Measurements from ENCODE around the gene TMA7. TPM values are rescaled to one million over a fixed set of nuclear protein-coding genes. Genes with fewer than 3 reads are reported as not detected.
A peak's percentile ranks its signal among the peaks of the same experiment; 100 is the strongest.

Gene TMA7
- total RNA-seq, 4 donors from 2014 or later: 122 to 281 (median 190) TPM

DNA sequence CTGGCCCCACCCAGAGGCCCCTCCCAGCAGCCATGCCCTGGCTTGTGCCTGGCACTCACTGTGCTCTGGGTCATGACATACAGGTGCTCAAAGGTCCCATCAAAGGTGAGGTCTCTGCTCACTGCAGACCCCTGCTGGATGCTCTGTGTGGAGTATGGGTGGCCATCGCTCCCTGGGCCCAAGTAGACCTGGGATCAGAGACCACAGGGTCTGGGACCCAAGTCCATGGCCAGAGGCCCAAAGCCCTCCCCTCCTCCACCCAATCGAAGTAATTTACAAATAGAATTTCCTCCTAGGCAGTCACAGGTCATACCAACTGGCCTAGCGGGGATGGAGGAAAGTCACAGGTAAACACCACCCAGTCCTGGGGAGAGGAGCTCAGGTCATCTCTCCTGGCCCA lies 17.8 kb upstream of the TMA7 start:
- Histone ChIP-seq H3K4me3 (no peak overlapping the region), H3K27me3 (no peaks in the 10 kb centered on the region), H3K27ac (no peak overlapping the region), H3K4me1 (peaks cover 56% of the 10 kb centered on the region), H3K9me3 (no peaks in the 10 kb centered on the region), H3K36me3 (peaks cover 63% of the 10 kb centered on the region)
- no peak for DNase-seq (ENCODE audit: low spot score in 2 of 2)
- TF ChIP-seq, protein P1, sequence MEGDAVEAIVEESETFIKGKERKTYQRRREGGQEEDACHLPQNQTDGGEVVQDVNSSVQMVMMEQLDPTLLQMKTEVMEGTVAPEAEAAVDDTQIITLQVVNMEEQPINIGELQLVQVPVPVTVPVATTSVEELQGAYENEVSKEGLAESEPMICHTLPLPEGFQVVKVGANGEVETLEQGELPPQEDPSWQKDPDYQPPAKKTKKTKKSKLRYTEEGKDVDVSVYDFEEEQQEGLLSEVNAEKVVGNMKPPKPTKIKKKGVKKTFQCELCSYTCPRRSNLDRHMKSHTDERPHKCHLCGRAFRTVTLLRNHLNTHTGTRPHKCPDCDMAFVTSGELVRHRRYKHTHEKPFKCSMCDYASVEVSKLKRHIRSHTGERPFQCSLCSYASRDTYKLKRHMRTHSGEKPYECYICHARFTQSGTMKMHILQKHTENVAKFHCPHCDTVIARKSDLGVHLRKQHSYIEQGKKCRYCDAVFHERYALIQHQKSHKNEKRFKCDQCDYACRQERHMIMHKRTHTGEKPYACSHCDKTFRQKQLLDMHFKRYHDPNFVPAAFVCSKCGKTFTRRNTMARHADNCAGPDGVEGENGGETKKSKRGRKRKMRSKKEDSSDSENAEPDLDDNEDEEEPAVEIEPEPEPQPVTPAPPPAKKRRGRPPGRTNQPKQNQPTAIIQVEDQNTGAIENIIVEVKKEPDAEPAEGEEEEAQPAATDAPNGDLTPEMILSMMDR (IDR thresholded peaks at IDR 0.05): no peak
- no peak for TF ChIP-seq POLR2A (IDR thresholded peaks at IDR 0.05)
- TF ChIP-seq POLR2AphosphoS5 (IDR thresholded peaks at IDR 0.05): no peak
- TF ChIP-seq EP300 (IDR thresholded peaks at IDR 0.05): no peak
- WGBS: 80% methylated on average over 2 of the region's 3 CpGs

DNA sequence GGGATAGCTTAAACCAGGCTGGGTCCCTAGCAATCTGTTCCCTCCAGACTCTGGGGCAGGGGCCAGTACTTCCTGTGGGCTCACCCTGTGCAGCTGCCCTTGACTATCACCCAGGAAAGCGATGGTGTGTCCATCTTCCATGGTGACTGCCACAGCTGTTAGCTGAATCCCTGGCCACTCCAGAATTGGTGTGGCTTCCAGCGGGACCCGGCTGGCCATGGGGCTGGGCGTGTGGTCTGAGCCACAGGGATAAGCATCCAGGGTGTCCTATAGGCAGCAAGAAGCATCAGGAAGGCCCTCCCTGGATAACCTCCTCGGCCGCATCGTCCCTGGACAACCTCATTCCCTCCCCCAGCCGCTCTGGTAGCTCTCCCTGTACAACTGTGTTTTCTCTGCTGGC lies 17.4 kb upstream of the TMA7 start:
- Histone ChIP-seq H3K27ac (no peak overlapping the region), H3K4me3 (no peak overlapping the region), H3K27me3 (no peaks in the 10 kb centered on the region), H3K4me1 (peaks cover 60% of the 10 kb centered on the region), H3K9me3 (no peaks in the 10 kb centered on the region), H3K36me3 (peaks cover 59% of the 10 kb centered on the region)
- TF ChIP-seq POLR2A (IDR thresholded peaks at IDR 0.05) (no peak), EP300 (IDR thresholded peaks at IDR 0.05) (no peak), POLR2AphosphoS5 (IDR thresholded peaks at IDR 0.05) (no peak)
- TF ChIP-seq, protein P1 (IDR thresholded peaks at IDR 0.05): no peak
- 79% methylated on average over 7 of the region's 8 CpGs for whole genome bisulfite sequencing
- DNase-seq (ENCODE audit: low spot score in 2 of 2): no peak

DNA sequence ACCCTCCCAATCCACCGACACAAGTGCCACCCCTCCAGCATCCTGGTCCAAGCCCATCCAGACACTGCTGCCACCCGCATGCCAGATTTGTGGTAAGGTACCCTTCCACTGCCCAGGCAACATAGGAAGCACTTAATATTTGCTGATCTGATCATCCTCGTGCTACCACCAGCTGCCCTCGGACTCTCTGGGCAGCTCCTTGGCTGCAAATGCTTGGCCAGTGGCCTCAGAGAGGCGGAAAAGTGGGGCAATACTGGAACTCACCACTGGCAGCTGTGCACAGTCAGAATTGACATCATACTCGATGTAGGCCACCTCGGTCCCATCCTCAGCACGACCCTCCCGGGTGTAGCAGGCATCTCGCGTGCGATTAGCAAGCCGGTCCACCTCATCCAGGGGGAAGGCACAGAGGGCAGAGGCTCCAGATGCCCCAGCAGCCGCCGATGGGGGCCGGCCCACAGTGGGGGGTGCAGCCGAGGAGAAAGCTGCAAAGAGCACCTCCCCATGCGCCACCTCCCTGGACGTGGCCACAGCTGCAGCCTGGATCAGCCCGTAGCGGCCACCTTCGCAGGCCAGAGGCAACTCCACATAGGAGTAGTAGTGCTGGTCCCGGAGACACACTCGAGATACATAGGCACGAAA lies 16.7 kb upstream of the TMA7 start:
- Histone ChIP-seq H3K36me3 (peaks cover 52% of the 10 kb centered on the region), H3K27ac (no peak overlapping the region), H3K4me1 (peaks cover 66% of the 10 kb centered on the region), H3K9me3 (no peaks in the 10 kb centered on the region), H3K4me3 (no peak overlapping the region), H3K27me3 (no peaks in the 10 kb centered on the region)
- 88% methylated on average over 10 of the region's 25 CpGs for WGBS
- DNase-seq (ENCODE audit: low spot score in 2 of 2): no peak
- TF ChIP-seq POLR2A (IDR thresholded peaks at IDR 0.05) (no peak), EP300 (IDR thresholded peaks at IDR 0.05) (no peak), POLR2AphosphoS5 (IDR thresholded peaks at IDR 0.05) (no peak)
- TF ChIP-seq, protein P1 (IDR thresholded peaks at IDR 0.05): no peak

DNA sequence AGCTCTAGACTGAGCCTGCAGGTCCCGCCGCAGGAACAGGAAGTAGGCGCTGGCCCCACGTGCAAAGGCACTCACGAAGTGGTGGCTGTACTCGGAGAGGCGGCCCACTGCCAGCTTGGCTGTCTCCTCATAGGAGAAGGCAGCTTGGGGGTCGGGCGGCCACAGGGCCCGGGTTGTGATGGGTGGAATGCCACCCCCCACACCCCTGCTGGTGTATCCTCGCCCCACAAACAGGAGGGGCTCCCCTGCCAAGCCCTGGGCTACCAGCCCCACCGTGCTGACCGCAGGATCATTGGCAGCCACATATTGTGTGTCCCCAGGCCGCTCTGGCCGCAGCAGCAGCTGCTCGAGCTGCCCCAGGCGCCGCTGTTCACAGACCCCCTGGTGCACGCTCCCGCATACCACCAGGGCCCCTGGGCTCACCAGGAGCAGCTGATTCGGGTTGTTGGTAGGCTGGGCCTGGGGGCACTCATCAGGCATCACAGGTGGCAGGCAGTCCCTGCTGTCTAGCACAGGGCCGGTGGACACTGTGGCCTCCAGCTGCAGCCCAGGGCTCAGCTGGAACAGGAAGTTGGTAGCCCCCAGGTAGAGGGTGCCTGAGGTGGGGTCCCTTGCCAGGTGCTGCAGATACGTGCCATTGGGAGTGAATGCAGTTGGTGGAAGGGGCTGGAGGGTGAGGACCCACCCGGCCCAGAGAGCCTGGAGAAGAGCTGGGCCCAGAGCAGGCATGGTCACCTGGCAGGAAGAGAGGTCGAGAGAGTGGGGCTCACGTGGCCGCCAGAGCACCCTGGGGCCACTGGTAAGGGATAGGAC lies 16.0 kb upstream of the TMA7 start:
- no peak for DNase-seq (ENCODE audit: low spot score in 2 of 2)
- Histone ChIP-seq H3K36me3 (peaks cover 45% of the 10 kb centered on the region), H3K27me3 (no peaks in the 10 kb centered on the region), H3K27ac (no peak overlapping the region), H3K9me3 (no peaks in the 10 kb centered on the region), H3K4me3 (no peak overlapping the region), H3K4me1 (peaks cover 71% of the 10 kb centered on the region)
- 77% methylated on average over 11 of the region's 27 CpGs for WGBS
- TF ChIP-seq EP300 (IDR thresholded peaks at IDR 0.05) (no peak), POLR2A (IDR thresholded peaks at IDR 0.05) (no peak), POLR2AphosphoS5 (IDR thresholded peaks at IDR 0.05) (no peak)
- TF ChIP-seq, protein P1 (IDR thresholded peaks at IDR 0.05): no peak

DNA sequence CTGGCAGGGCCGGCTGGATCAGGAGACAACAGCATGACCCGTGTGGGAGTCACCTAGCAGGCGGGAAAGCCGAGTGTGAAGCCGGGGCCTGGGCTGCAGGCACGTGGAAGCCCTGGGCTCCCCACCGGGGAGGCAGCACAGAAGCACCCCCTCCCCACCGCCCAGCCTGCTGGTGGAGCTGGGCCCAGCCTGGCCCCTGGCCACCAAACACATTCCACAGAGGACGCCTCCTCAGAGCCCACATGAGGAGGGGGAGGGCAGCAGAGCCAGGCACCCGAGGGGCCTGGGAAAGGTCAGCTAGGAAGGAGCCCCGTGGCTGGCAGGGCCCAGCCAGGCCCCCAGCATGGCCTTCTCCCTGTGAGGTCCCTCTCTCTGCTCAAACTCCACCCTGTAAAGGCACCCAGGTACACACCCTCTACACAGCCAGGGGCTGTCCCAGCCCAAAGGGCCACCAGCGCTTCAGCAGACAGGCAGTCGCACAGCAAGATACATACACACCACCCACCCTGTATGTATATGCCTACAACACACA lies 14.7 kb upstream of the TMA7 start:
- peaks cover 32% of the 10 kb centered on the region for H3K36me3 ChIP-seq
- peaks cover 78% of the 10 kb centered on the region for H3K4me1 ChIP-seq
- DNase-seq (ENCODE audit: low spot score in 2 of 2): no peak
- no peaks in the 10 kb centered on the region for H3K27me3 ChIP-seq
- TF ChIP-seq EP300 (IDR thresholded peaks at IDR 0.05) (no peak), POLR2AphosphoS5 (IDR thresholded peaks at IDR 0.05) (no peak), POLR2A (IDR thresholded peaks at IDR 0.05) (no peak)
- TF ChIP-seq, protein P1 (IDR thresholded peaks at IDR 0.05): no peak
- peak overlapping the region; percentile 93 for H3K4me3 ChIP-seq
- WGBS: 37% methylated on average over 11 of the region's 13 CpGs
- peak overlapping the region; percentile 38 for H3K27ac ChIP-seq
- H3K9me3 ChIP-seq: no peaks in the 10 kb centered on the region
